ENCODE measurements around the gene MAP1LC3B2.

MAP1LC3B2 gene

DNA sequence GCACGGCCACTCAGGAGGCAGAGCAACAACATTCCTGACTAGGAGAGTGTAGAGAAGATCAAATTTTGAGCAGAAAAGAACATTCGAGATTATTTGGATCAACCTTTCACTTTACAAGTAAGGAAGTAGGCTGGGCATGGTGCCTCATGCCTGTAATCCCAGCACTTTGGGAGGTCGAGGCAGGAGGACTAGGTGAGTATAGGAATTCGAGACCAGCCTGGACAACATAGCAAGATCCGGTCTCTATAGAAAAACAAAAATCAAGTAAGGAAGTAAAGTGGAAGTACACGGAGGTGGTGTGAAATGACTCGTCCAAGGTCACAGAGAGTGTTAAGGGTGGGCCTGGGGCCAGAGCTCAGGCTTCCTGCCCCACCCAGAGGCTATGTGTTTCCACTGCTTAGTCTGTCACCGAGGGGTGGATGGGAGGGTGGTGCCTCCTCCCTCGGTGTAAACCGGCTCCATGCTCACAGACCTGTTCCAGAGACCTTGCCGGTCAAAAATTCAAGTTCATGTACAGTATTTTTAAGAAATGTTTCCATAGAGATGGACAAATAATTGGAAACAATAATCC lies 51.9 kb downstream of the MAP1LC3B2 start:
- no peak for ATAC-seq
- TF ChIP-seq ISL1 (CRISPR knock-in tag; IDR thresholded peaks at IDR 0.05): no peak
- no peak for TF ChIP-seq ZNF565 (CRISPR knock-in tag; conservative IDR thresholded peaks at IDR 0.05; ENCODE audit: low read depth)
- no peak for TF ChIP-seq ZNF70 (CRISPR knock-in tag; IDR thresholded peaks at IDR 0.05)
- TF ChIP-seq ZFP30 (CRISPR knock-in tag; IDR thresholded peaks at IDR 0.05): no peak
- TF ChIP-seq TOX (CRISPR knock-in tag; IDR thresholded peaks at IDR 0.05; ENCODE audit: borderline replicate concordance): no peak
- no peak for TF ChIP-seq OSR1 (CRISPR knock-in tag; IDR thresholded peaks at IDR 0.05)
- TF ChIP-seq ESRRG (CRISPR knock-in tag; IDR thresholded peaks at IDR 0.05): no peak
- no peak for TF ChIP-seq ZFP3 (CRISPR knock-in tag; IDR thresholded peaks at IDR 0.05)
- TF ChIP-seq TCF4 (CRISPR knock-in tag; IDR thresholded peaks at IDR 0.05; ENCODE audit: borderline replicate concordance): no peak
- TF ChIP-seq, protein P1, sequence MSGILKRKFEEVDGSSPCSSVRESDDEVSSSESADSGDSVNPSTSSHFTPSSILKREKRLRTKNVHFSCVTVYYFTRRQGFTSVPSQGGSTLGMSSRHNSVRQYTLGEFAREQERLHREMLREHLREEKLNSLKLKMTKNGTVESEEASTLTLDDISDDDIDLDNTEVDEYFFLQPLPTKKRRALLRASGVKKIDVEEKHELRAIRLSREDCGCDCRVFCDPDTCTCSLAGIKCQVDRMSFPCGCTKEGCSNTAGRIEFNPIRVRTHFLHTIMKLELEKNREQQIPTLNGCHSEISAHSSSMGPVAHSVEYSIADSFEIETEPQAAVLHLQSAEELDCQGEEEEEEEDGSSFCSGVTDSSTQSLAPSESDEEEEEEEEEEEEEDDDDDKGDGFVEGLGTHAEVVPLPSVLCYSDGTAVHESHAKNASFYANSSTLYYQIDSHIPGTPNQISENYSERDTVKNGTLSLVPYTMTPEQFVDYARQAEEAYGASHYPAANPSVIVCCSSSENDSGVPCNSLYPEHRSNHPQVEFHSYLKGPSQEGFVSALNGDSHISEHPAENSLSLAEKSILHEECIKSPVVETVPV (CRISPR knock-in tag; IDR thresholded peaks at IDR 0.05): no peak
- TF ChIP-seq SNAI2 (CRISPR knock-in tag; IDR thresholded peaks at IDR 0.05): no peak
- no peak for TF ChIP-seq GLIS3 (CRISPR knock-in tag; IDR thresholded peaks at IDR 0.05)
- TF ChIP-seq ARNTL (CRISPR knock-in tag; IDR thresholded peaks at IDR 0.05; ENCODE audit: borderline replicate concordance, low read depth): no peak
- no peak for TF ChIP-seq ZC3H10 (CRISPR knock-in tag; IDR thresholded peaks at IDR 0.05)
- no peak for TF ChIP-seq PPARA (CRISPR knock-in tag; IDR thresholded peaks at IDR 0.05; ENCODE audit: borderline replicate concordance)
- TF ChIP-seq CSDC2 (CRISPR knock-in tag; IDR thresholded peaks at IDR 0.05): no peak

DNA sequence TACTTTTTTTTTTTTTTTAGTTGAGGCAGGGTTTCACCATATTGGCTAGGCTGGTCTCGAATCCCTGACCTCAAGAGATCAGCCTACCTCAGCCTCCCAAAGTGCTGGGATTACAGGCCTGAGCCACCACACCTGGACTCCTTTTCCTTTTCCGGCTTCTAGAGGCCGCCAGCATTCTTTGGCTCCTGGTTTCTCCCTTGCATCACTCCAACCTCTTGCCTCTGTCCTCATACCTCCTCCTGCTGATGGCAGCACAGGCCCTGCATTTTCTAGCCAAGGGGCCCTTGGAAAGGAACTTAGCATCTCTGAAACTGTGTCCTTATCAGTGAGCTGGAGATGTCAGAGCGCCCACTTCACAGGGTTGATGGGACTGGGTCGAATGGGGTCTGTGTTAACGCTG lies 53.3 kb downstream of the MAP1LC3B2 start:
- no peak for ATAC-seq
- TF ChIP-seq BACH2 (CRISPR knock-in tag; IDR thresholded peaks at IDR 0.05; ENCODE audit: borderline replicate concordance) (no peak), TOX (CRISPR knock-in tag; IDR thresholded peaks at IDR 0.05; ENCODE audit: borderline replicate concordance) (no peak), ZNF8 (CRISPR knock-in tag; IDR thresholded peaks at IDR 0.05) (no peak), ZNF70 (CRISPR knock-in tag; IDR thresholded peaks at IDR 0.05) (no peak), ARNTL (CRISPR knock-in tag; IDR thresholded peaks at IDR 0.05; ENCODE audit: borderline replicate concordance, low read depth) (no peak), ZNF565 (CRISPR knock-in tag; conservative IDR thresholded peaks at IDR 0.05; ENCODE audit: low read depth) (no peak)
- TF ChIP-seq, protein P2, sequence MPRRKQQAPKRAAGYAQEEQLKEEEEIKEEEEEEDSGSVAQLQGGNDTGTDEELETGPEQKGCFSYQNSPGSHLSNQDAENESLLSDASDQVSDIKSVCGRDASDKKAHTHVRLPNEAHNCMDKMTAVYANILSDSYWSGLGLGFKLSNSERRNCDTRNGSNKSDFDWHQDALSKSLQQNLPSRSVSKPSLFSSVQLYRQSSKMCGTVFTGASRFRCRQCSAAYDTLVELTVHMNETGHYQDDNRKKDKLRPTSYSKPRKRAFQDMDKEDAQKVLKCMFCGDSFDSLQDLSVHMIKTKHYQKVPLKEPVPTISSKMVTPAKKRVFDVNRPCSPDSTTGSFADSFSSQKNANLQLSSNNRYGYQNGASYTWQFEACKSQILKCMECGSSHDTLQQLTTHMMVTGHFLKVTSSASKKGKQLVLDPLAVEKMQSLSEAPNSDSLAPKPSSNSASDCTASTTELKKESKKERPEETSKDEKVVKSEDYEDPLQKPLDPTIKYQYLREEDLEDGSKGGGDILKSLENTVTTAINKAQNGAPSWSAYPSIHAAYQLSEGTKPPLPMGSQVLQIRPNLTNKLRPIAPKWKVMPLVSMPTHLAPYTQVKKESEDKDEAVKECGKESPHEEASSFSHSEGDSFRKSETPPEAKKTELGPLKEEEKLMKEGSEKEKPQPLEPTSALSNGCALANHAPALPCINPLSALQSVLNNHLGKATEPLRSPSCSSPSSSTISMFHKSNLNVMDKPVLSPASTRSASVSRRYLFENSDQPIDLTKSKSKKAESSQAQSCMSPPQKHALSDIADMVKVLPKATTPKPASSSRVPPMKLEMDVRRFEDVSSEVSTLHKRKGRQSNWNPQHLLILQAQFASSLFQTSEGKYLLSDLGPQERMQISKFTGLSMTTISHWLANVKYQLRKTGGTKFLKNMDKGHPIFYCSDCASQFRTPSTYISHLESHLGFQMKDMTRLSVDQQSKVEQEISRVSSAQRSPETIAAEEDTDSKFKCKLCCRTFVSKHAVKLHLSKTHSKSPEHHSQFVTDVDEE (CRISPR knock-in tag; IDR thresholded peaks at IDR 0.05): no peak

DNA sequence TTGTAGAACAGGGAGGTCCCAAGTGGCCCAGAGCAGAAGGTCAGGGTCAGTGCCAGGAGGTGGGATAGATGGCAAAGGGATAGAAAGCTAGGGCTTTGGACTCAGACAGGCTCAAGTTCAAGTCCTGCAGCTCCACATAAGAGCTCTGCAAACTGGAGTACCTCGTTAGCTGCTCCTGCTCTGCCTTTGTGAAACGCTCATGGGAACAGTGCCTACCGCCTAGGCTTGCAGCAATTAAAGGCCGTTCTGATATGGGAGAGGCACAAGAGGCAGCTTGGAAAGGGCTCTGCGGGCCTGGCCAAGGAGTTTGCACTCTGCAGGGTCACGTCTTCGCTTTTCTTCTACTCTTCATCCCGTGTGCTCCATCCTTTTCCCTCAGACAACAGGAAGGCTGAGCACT lies 54.1 kb downstream of the MAP1LC3B2 start:
- TF ChIP-seq BACH2 (CRISPR knock-in tag; IDR thresholded peaks at IDR 0.05; ENCODE audit: borderline replicate concordance) (no peak), ZC3H10 (CRISPR knock-in tag; IDR thresholded peaks at IDR 0.05) (no peak), SNAI2 (CRISPR knock-in tag; IDR thresholded peaks at IDR 0.05) (no peak), ARNTL (CRISPR knock-in tag; IDR thresholded peaks at IDR 0.05; ENCODE audit: borderline replicate concordance, low read depth) (no peak), ZNF8 (CRISPR knock-in tag; IDR thresholded peaks at IDR 0.05) (no peak), ZNF70 (CRISPR knock-in tag; IDR thresholded peaks at IDR 0.05) (no peak), ISL1 (CRISPR knock-in tag; IDR thresholded peaks at IDR 0.05) (no peak), ESRRG (CRISPR knock-in tag; IDR thresholded peaks at IDR 0.05) (no peak), OSR1 (CRISPR knock-in tag; IDR thresholded peaks at IDR 0.05) (no peak), ZNF565 (CRISPR knock-in tag; conservative IDR thresholded peaks at IDR 0.05; ENCODE audit: low read depth) (no peak), GLIS3 (CRISPR knock-in tag; IDR thresholded peaks at IDR 0.05) (no peak)
- TF ChIP-seq, protein P1 (CRISPR knock-in tag; IDR thresholded peaks at IDR 0.05): no peak
- TF ChIP-seq, protein P3, sequence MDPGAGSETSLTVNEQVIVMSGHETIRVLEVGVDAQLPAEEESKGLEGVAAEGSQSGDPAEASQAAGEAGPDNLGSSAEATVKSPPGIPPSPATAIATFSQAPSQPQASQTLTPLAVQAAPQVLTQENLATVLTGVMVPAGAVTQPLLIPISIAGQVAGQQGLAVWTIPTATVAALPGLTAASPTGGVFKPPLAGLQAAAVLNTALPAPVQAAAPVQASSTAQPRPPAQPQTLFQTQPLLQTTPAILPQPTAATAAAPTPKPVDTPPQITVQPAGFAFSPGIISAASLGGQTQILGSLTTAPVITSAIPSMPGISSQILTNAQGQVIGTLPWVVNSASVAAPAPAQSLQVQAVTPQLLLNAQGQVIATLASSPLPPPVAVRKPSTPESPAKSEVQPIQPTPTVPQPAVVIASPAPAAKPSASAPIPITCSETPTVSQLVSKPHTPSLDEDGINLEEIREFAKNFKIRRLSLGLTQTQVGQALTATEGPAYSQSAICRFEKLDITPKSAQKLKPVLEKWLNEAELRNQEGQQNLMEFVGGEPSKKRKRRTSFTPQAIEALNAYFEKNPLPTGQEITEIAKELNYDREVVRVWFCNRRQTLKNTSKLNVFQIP (CRISPR knock-in tag; IDR thresholded peaks at IDR 0.05; ENCODE audit: borderline replicate concordance, low read depth): no peak
- TF ChIP-seq, protein P4, sequence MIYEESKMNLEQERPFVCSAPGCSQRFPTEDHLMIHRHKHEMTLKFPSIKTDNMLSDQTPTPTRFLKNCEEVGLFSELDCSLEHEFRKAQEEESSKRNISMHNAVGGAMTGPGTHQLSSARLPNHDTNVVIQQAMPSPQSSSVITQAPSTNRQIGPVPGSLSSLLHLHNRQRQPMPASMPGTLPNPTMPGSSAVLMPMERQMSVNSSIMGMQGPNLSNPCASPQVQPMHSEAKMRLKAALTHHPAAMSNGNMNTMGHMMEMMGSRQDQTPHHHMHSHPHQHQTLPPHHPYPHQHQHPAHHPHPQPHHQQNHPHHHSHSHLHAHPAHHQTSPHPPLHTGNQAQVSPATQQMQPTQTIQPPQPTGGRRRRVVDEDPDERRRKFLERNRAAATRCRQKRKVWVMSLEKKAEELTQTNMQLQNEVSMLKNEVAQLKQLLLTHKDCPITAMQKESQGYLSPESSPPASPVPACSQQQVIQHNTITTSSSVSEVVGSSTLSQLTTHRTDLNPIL (CRISPR knock-in tag; IDR thresholded peaks at IDR 0.05; ENCODE audit: low read depth): no peak
- ATAC-seq: no peak
